Ovary (tissue), 9 donors: Measurements from ENCODE around the gene MT1G. TPM values are rescaled to one million over a fixed set of nuclear protein-coding genes. Genes with fewer than 3 reads are reported as not detected.
A peak's percentile ranks its signal among the peaks of the same experiment; 100 is the strongest.

Source experiments
- DNase-seq, 5 donors: peaks; one replicate each; pipeline ENCODE4 v3.0.0-alpha.2; 2019 to 2020
- H3K27ac ChIP-seq, 2 donors: fragments of 200-600 bp; one replicate each; pipeline versions ENCODE4 v1.5.1 to v1.8.0; 2019 to 2022
- H3K27me3 ChIP-seq: fragments of 200-600 bp; one replicate; pipeline ENCODE4 v1.8.0; 2022
- H3K36me3 ChIP-seq: fragments of 200-600 bp; sonication (generic); one replicate; pipeline ENCODE4 v1.5.1; 2019
- H3K4me1 ChIP-seq: one replicate; pipeline ENCODE4 v1.8.1; 2013; ENCODE audit warnings: mild to moderate bottlenecking, moderate library complexity; ENCODE audit not compliant: insufficient read depth
- H3K4me3 ChIP-seq: fragments of 200-600 bp; sonication (generic); one replicate; pipeline ENCODE4 v1.5.1; 2017
- H3K9me3 ChIP-seq, 2 donors: fragments of 200-600 bp in 1 of 2; sonication (generic) in 1 of 2; one replicate each; pipeline versions ENCODE4 v1.5.1 to v1.8.1; 2013 to 2019; ENCODE audit warnings: mild to moderate bottlenecking in 1 of 2, moderate library complexity in 1 of 2
- CTCF ChIP-seq, 3 donors: fragments of 450-650 bp in 2 of 3; fragments of 200-600 bp in 1 of 3; IDR thresholded peaks; one replicate each; pipeline versions ENCODE4 v1.5.1 to v1.8.0; 2016 to 2022; ENCODE audit warnings: antibody characterized with exemption in 3 of 3, mild to moderate bottlenecking in 1 of 3
- EP300 ChIP-seq: sonication (generic); formaldehyde crosslinking; IDR thresholded peaks from one replicate; pipeline ENCODE4 v1.6.1; 2017; ENCODE audit warnings: antibody characterized with exemption
- POLR2A ChIP-seq: fragments of 450-650 bp; IDR thresholded peaks from one replicate; pipeline ENCODE4 v1.6.1; 2017; ENCODE audit warnings: antibody characterized with exemption, mild to moderate bottlenecking, moderate library complexity
- WGBS, 3 donors: extraction: QIAGEN DNeasy Blood & Tissue Kit in 1 of 3; methylation state at CpG; one replicate each; pipeline versions ENCODE4 v1.1.5 to v1.1.7; 2013 to 2017; 5-methylcytosine and 5-hydroxymethylcytosine counted together
- intact Hi-C, 4 donors: fragments of 100-400 bp; cut with DNase I; formaldehyde crosslinking; loops; one replicate each; pipeline versions ENCODE4 v1.11.0 to v1.15.1; 2022 to 2023
- polyA plus RNA-seq, 2 donors: library from polyadenylated mRNA; stranded (reverse); fragments of 200-250 nt in 1 of 2; fragments of 350-450 nt in 1 of 2; fragmentation: Illumina TruSeq in 1 of 2; extraction: RNeasy Lipid Tissue Mini Kit (QIAGEN cat#74804) in 1 of 2; gene quantifications; one replicate each; pipeline ENCODE4 v1.2.3, GENCODE V29; 2013 to 2014
- total RNA-seq, 7 donors: library from RNA; depleted of rRNA in 2 of 7; stranded (reverse); fragments of >200 nt in 2 of 7; fragmentation: NEBNext Ultra II Directional in 3 of 7; extraction: Animal tissue kit (Norgen Biotek cat#: 25700) in 3 of 7; gene quantifications; one replicate each; pipeline versions ENCODE4 v1.1.0 to v1.2.4, GENCODE V29; 2016 to 2023
- donor health status: DM: no; HTN: no; CAD: no; lungs with moderate emphysema.
- donor health status: DM: no; HTN: no; CAD: no.
- donor health status: Bipolar disorder and iron deficiency.
- donor health status: DM: yes; HTN: yes; CAD: no.
- donor health status: DM: no; HTN: no; CAD: no.
- donor health status: DM: yes; HTN: yes; CAD: no.

Gene MT1G
- total and polyA plus RNA-seq, 9 donors = 1.00 to 6.9 (median 3.9) TPM; not detected in 3

GRCh38 chr16:56639045-56639444 is 28.8 kb downstream of the MT1G start:
- Histone ChIP-seq H3K36me3 (no peaks in the 10 kb centered on the region), H3K27me3 (no peaks in the 10 kb centered on the region), H3K4me3 (no peak overlapping the region), H3K27ac (no peak overlapping the region), H3K9me3 (no peaks in the 10 kb centered on the region), H3K4me1 (peaks cover 11% of the 10 kb centered on the region)
- TF ChIP-seq CTCF (IDR thresholded peaks at IDR 0.05) (no peak), EP300 (no peak), POLR2A (no peak)
- 63 to 81% (median 81%) methylated on average over 1 of the region's 1 CpG for WGBS, 3 donors
- no peak for DNase-seq
- intact Hi-C loops = no loop called here

GRCh38 chr16:56637814-56638750 is 29.8 kb downstream of the MT1G start, which contains the start of gene MT1A:
Gene MT1A, plus strand, starts transcription at chr16:56638666. Its CDS starts 73 bp downstream, at chr16:56638739.
- no peaks in the 10 kb centered on the region for H3K9me3 ChIP-seq
- WGBS, 3 donors = 7 to 18% (median 14%) methylated on average over 58 to 68 of the region's 68 CpGs
- H3K27me3 ChIP-seq = no peaks in the 10 kb centered on the region
- H3K4me3 ChIP-seq = peak within 1 kb of the TSS; percentile 27
- TF ChIP-seq EP300 (peak; percentile 39), CTCF (IDR thresholded peaks at IDR 0.05) (no peak), POLR2A (peak; percentile 32)
- no peaks in the 10 kb centered on the region for H3K36me3 ChIP-seq
- peak in 4 of 5 donors; percentile 33 to 77 (median 68) for DNase-seq
- H3K4me1 ChIP-seq = peaks cover 9% of the 10 kb centered on the region
- no peak within 1 kb of the TSS for H3K27ac ChIP-seq
- intact Hi-C loops = no loop called here

- Histone ChIP-seq H3K27me3 (no peaks in the 10 kb centered on the region), H3K4me1 (peaks cover 9% of the 10 kb centered on the region), H3K9me3 (no peaks in the 10 kb centered on the region), H3K4me3 (no peak overlapping the region), H3K27ac (no peak overlapping the region), H3K36me3 (no peaks in the 10 kb centered on the region)
- WGBS, 3 donors = 45 to 62% (median 59%) methylated on average over 9 of the region's 9 CpGs
- no peak for DNase-seq
- intact Hi-C loops = no loop called here
- TF ChIP-seq CTCF (IDR thresholded peaks at IDR 0.05) = no peak
- TF ChIP-seq EP300 = no peak
- no peak for TF ChIP-seq POLR2A
Measured at GRCh38 chr16:56636616-56637413, 31.1 kb downstream of the MT1G start.

- DNase-seq = no peak
- H3K4me3 ChIP-seq = no peak overlapping the region
- no peak overlapping the region for H3K27ac ChIP-seq
- H3K36me3 ChIP-seq = no peaks in the 10 kb centered on the region
- TF ChIP-seq EP300 (no peak), POLR2A (no peak), CTCF (IDR thresholded peaks at IDR 0.05) (no peak)
- no peaks in the 10 kb centered on the region for H3K9me3 ChIP-seq
- H3K4me1 ChIP-seq = peaks cover 9% of the 10 kb centered on the region
- WGBS, 3 donors = 4 to 14% (median 10%) methylated on average over 25 to 40 of the region's 40 CpGs
- H3K27me3 ChIP-seq = no peaks in the 10 kb centered on the region
- intact Hi-C loops = no loop called here
Measured at GRCh38 chr16:56635441-56635967, 32.4 kb downstream of the MT1G start.
